HFFc6 (cell line): Measurements from ENCODE around the gene ST3GAL2. TPM values are rescaled to one million over a fixed set of nuclear protein-coding genes. Genes with fewer than 3 reads are reported as not detected.
"Not testable (repeated sequence)": the region's sequence is repeated elsewhere in the genome, so short reads cannot be mapped to it uniquely, and the experiment has no call there.

ENCODE experiments used
- DNase-seq: peaks from one replicate; pipeline ENCODE4 v3.0.0-alpha.2; 2018
- H3K27ac Mint-ChIP-seq: 2 replicates; pipeline ENCODE4 v1.8.0; 2020; ENCODE audit warnings: mild to moderate bottlenecking, mixed read lengths
- H3K27me3 Mint-ChIP-seq: 2 replicates; pipeline ENCODE4 v1.8.0; 2021; ENCODE audit warnings: mild to moderate bottlenecking, moderate library complexity, mixed read lengths; ENCODE audit not compliant: insufficient read depth
- H3K36me3 Mint-ChIP-seq: 2 replicates; pipeline ENCODE4 v1.8.0; 2021; ENCODE audit warnings: low read depth, mixed read lengths
- H3K4me1 Mint-ChIP-seq: 2 replicates; pipeline ENCODE4 v1.8.0; 2020; ENCODE audit warnings: low read depth, mixed read lengths
- H3K4me3 Mint-ChIP-seq: 2 replicates; pipeline ENCODE4 v1.8.0; 2020; ENCODE audit warnings: mild to moderate bottlenecking, moderate library complexity, mixed read lengths
- H3K9me3 Mint-ChIP-seq: 2 replicates; pipeline ENCODE4 v1.8.0; 2020; ENCODE audit warnings: mild to moderate bottlenecking, mixed read lengths
- total RNA-seq, 6 experiments: library from RNA; stranded (reverse); fragmentation: NEBNext Ultra II Directional; extraction: Animal tissue kit (Norgen Biotek cat#: 25700); gene quantifications; 2 replicates in 1 of 6; 3 replicates in 5 of 6; pipeline ENCODE4 v1.2.3, GENCODE V29; 2021
- TF ChIP-seq, protein P1 (sequence below): fragments of 200-600 bp; sonication (generic); IDR thresholded peaks from 2 replicates; pipeline ENCODE4 v1.5.0; 2021; ENCODE audit warnings: antibody characterized with exemption, mild to moderate bottlenecking

The ST3GAL2 gene
- total RNA-seq, 6 experiments from 2014 or later, result 25.4 to 31.2 (median 26.3) TPM

DNA sequence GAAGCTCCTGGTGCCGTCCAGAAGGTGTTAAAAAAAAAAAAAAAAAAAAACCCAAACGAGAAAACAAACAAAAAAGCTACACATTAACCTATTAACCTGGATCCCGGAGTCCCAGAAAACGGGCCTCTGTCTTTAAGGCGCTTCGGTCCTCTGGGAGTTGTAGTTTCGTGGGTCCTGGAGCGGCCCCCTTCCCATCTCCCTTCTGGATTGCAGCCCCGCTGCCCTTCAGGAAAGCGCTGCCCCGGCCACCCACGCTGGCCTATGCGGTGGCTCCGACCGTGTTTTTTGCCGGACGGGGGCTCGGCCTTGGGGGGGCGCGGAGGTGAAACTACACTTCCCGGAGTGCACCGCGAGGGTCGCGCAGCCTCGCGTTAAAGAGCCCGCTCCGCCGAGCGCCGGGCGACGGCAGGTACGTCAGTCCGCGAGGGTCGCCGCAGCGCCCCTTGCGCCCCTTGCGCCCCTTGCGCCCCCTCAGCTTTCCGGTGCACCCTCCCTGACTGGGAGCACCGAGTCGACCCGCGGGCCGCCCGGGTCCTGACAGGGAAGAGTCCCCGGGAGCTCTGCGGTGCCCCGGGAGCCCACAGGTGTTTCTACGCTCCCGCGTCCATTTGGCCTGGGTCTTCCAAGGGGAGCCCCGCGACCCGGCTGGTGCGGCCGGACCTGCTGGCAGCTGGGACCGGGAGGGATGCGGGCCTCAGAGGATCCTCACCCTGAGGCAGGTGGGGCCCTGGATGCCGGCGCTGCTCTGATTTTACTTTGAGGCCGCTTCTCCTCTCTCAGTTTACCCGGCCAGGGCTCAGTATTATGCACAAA lies 15.5 kb upstream of the ST3GAL2 start, which contains the start of gene FCSK:
FCSK (plus strand) TSS at position 374 of the 813 bp plus-strand sequence. CDS start 8,596 bp downstream, outside the sequence.
- Mint-ChIP-seq H3K4me1 (peaks cover 12% of the 10 kb centered on the region), H3K9me3 (no peaks in the 10 kb centered on the region), H3K27me3 (no peaks in the 10 kb centered on the region; the same call in 1 of the 2 replicates), H3K4me3 (peak within 1 kb of the TSS; percentile 94), H3K27ac (peak within 1 kb of the TSS; percentile 91), H3K36me3 (no peaks in the 10 kb centered on the region)
- no peak for DNase-seq
- TF ChIP-seq, protein P1, sequence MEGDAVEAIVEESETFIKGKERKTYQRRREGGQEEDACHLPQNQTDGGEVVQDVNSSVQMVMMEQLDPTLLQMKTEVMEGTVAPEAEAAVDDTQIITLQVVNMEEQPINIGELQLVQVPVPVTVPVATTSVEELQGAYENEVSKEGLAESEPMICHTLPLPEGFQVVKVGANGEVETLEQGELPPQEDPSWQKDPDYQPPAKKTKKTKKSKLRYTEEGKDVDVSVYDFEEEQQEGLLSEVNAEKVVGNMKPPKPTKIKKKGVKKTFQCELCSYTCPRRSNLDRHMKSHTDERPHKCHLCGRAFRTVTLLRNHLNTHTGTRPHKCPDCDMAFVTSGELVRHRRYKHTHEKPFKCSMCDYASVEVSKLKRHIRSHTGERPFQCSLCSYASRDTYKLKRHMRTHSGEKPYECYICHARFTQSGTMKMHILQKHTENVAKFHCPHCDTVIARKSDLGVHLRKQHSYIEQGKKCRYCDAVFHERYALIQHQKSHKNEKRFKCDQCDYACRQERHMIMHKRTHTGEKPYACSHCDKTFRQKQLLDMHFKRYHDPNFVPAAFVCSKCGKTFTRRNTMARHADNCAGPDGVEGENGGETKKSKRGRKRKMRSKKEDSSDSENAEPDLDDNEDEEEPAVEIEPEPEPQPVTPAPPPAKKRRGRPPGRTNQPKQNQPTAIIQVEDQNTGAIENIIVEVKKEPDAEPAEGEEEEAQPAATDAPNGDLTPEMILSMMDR, result peak; percentile 40; the same call in 1 of the 2 replicates

DNA sequence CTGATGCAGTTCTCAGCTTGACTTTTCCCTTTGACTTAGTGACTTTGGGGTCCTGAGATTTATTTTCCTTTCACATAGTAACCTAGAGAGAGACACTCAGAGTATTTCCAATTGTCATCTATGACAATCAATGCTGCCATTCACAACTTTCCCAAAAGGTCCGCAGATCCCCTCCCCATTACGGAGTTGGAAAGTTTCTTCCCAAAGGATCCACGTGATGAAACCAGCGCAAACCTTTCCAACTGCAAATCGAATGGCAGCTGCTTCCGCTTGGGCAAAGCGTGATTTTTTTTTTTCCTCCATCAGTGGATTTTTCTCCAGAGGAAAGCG lies 15.0 kb upstream of the ST3GAL2 start:
- Mint-ChIP-seq H3K27me3 (no peaks in the 10 kb centered on the region; the same call in 1 of the 2 replicates), H3K27ac (peak overlapping the region; percentile 91), H3K36me3 (no peaks in the 10 kb centered on the region), H3K4me1 (peaks cover 12% of the 10 kb centered on the region), H3K4me3 (peak overlapping the region; percentile 94), H3K9me3 (no peaks in the 10 kb centered on the region)
- no peak for DNase-seq
- TF ChIP-seq, protein P1, result no peak

DNA sequence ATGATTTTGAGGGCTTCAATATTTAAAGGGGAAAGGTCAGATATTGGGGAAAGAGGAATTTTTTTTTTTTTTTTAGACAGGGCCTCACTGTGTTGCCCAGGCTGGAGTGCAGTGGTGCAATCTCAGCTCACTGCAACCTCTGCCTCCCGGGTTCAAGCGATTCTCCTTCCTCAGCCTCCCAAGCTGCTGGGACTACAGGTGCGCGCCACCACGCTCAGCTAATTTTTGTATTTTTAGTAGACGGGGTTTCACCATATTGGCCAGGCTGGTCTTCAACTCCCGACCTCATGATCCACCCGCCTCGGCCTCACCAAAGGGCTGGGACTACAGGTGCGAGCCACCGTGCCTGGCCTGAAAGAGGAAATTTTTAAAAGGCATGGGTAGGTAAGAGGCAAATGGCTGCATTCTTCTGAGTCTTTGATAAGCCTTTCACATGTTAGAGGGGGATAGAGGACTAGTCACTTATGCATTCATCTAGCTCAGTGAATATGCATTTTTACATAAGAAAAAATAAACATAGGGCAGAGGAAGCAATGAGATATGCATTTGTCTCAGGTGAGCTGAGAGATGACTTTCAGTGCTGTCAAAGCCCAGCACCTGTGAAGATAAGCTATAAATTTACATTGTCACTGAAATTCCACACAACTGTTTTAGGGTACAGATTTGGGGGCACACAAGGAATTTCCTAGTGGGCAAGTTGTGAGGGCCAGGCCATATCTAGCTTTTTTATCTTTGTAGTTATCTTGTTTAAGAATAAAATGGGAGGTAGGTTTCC lies 14.4 kb upstream of the ST3GAL2 start:
- DNase-seq, result no peak
- Mint-ChIP-seq H3K27me3 (no peaks in the 10 kb centered on the region; the same call in 1 of the 2 replicates), H3K9me3 (no peaks in the 10 kb centered on the region), H3K36me3 (no peaks in the 10 kb centered on the region), H3K27ac (peak overlapping the region; percentile 91), H3K4me3 (peak overlapping the region; percentile 94), H3K4me1 (peaks cover 12% of the 10 kb centered on the region)
- TF ChIP-seq, protein P1, result no peak

DNA sequence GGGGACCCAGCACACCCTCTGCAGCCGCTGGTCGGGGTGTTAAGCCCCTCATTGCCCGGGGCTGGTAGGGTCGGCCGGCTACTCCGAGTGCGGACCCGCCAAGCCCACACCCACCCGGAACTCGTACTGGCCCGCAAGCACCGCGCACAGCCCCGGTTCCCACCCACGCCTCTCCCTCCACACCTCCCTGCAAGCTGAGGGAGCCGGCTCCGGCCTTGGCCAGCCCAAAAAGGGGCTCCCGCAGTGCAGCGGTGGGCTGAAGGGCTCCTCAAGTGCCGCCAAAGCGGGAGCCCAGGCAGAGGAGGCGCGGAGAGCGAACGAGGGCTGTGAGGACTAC lies 12.1 kb upstream of the ST3GAL2 start:
- not testable (repeated sequence) for H3K4me3 Mint-ChIP-seq, H3K36me3 Mint-ChIP-seq, H3K27me3 Mint-ChIP-seq, DNase-seq, H3K9me3 Mint-ChIP-seq, H3K27ac Mint-ChIP-seq
- peaks cover 12% of the 10 kb centered on the region for H3K4me1 Mint-ChIP-seq

DNA sequence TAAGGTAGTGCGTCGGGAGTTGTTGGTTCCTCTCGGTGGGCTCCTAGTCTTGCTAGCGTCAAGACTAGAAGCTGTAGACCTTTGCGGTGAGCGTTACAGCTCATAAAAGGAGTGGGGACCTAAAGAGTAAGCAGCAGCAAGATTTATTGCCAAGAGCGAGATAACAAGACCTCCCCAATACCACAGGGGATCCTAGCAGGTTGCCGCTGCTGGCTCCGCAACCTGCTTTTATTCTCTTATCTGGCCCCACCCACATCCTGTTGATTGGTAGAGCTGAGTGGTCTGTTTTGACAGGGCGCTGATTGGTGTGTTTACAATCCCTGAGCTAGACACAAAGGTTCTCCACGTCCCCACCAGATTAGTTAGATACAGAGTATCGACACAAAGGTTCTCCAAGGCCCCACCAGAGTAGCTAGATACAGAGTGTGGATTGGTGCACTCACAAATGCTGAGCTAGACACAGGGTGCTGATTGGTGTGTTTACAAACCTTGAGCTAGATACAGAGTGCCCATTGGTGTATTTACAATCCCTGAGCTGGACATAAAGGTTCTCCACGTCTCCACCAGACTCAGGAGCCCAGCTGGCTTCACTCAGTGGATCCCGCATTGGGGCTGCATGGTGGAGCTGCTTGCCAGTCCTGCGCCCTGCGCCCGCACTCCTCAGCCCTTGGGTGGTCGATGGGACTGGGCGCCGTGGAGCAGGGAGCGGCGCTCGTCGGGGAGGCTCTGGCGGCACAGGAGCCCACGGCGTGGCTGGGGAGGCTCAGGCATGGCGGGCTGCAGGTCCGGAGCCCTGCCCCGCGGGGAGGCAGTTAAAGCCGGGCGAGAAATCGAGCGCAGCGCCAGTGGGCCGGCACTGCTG lies 11.5 kb upstream of the ST3GAL2 start:
- not testable (repeated sequence) for DNase-seq, H3K9me3 Mint-ChIP-seq, H3K4me3 Mint-ChIP-seq, H3K27me3 Mint-ChIP-seq, H3K27ac Mint-ChIP-seq, H3K36me3 Mint-ChIP-seq
- H3K4me1 Mint-ChIP-seq, result peaks cover 12% of the 10 kb centered on the region

DNA sequence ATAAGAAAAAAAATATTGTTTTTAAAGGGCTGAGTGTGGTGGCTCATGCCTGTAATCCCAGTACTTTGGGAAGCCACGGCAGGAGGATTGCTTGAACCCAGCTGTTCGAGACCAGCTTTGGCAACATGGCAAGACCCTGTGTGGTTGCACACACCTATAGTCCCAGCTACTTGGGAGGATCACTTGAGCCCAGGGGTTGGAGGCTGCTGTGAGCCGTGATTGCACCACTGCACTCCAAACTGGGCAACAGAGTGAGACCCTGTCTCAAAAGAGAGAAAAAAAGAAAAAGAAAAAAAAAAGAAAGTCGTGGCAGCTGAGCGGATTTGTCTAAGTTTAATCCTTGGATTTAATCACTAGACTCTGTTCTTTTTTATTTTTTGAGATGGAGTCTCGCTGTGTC lies 9.2 kb upstream of the ST3GAL2 start:
- H3K9me3 Mint-ChIP-seq, result no peaks in the 10 kb centered on the region
- no peaks in the 10 kb centered on the region for H3K36me3 Mint-ChIP-seq
- no peak for DNase-seq
- peaks cover 2% of the 10 kb centered on the region; the same call in 1 of the 2 replicates for H3K27me3 Mint-ChIP-seq
- no peak overlapping the region for H3K27ac Mint-ChIP-seq
- H3K4me3 Mint-ChIP-seq, result no peak overlapping the region
- TF ChIP-seq, protein P1, result no peak
- no peaks in the 10 kb centered on the region for H3K4me1 Mint-ChIP-seq
